C4-2B (cell line): ENCODE measurements around the gene PCDHA4.
"Not testable (repeated sequence)": the region's sequence is repeated elsewhere in the genome, so short reads cannot be mapped to it uniquely, and the experiment has no call there.

Experiments used
- H3K27ac ChIP-seq: fragments of 450-650 bp; 2 replicates; pipeline ENCODE4 v1.5.1; 2017
- ZFX ChIP-seq: fragments of 450-650 bp; IDR thresholded peaks from 2 replicates; pipeline ENCODE4 v1.6.1; 2017
- TF ChIP-seq, protein P1 (sequence below): fragments of 450-650 bp; conservative IDR thresholded peaks from 2 replicates; pipeline ENCODE4 v1.5.1; 2017; ENCODE audit warnings: mild to moderate bottlenecking

PCDHA4 gene

DNA sequence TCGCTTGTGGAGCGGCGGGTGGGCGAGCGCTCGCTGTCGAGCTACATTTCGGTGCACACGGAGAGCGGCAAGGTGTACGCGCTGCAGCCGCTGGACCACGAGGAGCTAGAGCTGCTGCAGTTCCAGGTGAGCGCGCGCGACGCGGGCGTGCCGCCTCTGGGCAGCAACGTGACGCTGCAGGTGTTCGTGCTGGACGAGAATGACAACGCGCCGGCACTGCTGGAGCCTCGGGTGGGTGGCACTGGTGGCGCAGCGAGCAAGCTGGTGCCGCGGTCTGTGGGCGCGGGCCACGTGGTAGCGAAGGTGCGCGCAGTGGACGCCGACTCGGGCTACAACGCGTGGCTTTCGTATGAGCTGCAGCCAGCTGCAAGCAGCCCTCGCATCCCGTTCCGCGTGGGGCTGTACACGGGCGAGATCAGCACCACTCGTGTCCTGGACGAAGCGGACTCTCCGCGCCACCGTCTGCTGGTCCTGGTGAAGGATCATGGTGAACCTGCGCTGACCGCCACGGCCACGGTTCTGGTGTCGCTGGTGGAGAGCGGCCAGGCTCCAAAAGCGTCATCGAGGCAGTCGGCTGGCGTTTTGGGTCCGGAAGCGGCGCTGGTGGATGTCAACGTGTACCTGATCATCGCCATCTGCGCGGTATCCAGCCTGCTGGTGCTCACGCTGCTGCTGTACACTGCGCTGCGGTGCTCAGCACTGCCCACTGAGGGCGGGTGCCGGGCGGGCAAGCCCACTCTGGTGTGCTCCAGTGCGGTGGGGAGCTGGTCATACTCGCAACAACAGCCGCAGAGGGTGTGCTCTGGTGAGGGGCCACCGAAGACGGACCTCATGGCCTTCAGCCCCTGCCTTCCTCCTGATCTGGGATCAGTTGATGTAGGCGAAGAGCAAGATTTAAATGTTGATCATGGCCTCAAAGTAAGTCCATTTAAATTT, 36.2 kb downstream of the PCDHA4 start:
- no peak overlapping the region for H3K27ac ChIP-seq

DNA sequence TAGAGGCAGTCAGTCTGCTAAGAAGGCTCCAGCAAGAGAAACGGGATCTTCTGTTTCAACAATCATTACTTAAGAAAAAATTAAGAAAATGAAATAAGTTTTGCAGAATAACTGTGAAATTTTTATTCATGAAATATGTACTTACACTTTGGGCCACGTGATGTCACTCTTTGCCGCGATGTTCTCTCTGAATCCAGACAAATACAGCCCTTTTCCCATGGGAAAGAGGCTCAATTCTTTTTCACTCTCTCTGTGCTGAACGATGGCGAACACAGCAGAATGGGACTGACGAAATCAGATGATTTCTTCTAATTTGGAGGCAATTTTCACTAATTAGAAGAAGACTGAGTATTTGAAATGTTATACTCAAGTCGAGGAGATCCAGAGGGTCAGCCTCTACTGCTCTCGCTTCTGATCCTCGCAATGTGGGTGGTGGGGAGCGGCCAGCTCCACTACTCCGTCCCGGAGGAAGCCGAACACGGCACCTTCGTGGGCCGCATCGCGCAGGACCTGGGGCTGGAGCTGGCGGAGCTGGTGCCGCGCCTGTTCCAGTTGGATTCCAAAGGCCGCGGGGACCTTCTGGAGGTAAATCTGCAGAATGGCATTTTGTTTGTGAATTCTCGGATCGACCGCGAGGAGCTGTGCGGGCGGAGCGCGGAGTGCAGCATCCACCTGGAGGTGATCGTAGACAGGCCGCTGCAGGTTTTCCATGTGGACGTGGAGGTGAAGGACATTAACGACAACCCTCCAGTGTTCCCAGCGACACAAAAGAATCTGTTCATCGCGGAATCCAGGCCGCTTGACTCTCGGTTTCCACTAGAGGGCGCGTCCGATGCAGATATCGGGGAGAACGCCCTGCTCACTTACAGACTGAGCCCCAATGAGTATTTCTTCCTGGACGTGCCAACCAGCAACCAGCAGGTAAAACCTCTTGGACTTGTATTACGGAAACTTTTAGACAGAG, 41.6 kb downstream of the PCDHA4 start, which contains the start of gene PCDHA9:
PCDHA9 (plus strand) TSS at position 244 of the 964 bp plus-strand sequence; CDS start at position 358, 114 bp downstream.
- TF ChIP-seq, protein P1, sequence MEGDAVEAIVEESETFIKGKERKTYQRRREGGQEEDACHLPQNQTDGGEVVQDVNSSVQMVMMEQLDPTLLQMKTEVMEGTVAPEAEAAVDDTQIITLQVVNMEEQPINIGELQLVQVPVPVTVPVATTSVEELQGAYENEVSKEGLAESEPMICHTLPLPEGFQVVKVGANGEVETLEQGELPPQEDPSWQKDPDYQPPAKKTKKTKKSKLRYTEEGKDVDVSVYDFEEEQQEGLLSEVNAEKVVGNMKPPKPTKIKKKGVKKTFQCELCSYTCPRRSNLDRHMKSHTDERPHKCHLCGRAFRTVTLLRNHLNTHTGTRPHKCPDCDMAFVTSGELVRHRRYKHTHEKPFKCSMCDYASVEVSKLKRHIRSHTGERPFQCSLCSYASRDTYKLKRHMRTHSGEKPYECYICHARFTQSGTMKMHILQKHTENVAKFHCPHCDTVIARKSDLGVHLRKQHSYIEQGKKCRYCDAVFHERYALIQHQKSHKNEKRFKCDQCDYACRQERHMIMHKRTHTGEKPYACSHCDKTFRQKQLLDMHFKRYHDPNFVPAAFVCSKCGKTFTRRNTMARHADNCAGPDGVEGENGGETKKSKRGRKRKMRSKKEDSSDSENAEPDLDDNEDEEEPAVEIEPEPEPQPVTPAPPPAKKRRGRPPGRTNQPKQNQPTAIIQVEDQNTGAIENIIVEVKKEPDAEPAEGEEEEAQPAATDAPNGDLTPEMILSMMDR: peak; percentile 58
- not testable (repeated sequence) for H3K27ac ChIP-seq

More for the DNA sequence above, 36.2 kb downstream of the PCDHA4 start:
- TF ChIP-seq ZFX: no peak
- TF ChIP-seq, protein P1: no peak

DNA sequence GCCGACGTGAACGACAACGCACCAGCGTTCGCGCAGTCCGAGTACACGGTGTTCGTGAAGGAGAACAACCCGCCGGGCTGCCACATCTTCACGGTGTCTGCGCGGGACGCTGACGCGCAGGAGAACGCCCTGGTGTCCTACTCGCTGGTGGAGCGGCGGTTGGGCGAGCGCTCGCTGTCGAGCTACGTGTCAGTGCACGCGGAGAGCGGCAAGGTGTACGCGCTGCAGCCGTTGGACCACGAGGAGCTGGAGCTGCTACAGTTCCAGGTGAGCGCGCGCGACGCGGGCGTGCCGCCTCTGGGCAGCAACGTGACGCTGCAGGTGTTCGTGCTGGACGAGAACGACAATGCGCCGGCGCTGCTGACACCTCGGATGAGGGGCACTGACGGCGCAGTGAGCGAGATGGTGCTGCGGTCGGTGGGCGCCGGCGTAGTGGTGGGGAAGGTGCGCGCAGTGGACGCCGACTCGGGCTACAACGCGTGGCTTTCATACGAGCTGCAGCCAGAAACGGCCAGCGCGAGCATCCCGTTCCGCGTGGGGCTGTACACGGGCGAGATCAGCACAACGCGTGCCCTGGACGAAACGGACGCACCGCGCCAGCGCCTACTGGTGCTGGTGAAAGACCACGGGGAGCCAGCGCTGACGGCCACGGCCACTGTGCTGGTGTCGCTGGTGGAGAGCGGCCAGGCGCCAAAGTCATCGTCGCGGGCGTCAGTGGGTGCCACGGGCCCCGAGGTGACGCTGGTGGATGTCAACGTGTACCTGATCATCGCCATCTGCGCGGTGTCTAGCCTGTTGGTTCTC, 43.2 kb downstream of the PCDHA4 start:
- H3K27ac ChIP-seq: not testable (repeated sequence)

DNA sequence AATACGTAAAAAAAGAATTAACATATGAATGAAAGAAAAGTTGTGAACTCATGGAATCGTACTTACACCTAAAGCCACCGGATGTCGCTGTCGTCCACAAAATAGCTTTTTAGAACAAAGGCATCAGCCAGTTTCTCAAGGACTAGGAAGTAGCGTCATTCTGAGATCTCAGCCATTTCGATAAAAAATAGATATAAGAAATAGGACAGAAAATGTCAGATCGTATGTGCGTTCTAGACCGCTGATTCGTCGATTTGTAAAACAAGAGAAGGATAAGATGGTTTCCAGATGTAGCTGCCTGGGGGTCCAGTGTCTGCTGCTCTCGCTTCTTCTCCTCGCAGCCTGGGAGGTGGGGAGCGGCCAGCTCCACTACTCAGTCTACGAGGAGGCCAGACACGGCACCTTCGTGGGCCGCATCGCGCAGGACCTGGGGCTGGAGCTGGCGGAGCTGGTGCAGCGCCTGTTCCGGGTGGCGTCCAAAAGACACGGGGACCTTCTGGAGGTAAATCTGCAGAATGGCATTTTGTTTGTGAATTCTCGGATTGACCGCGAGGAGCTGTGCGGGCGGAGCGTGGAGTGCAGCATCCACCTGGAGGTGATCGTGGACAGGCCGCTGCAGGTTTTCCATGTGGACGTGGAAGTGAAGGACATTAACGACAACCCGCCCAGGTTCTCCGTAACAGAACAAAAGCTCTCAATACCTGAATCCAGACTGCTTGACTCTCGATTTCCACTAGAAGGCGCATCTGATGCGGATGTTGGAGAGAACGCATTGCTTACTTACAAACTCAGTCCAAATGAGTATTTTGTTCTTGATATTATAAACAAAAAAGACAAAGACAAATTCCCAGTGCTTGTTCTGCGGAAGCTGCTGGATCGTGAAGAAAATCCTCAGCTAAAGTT, 49.2 kb downstream of the PCDHA4 start, which contains the start of gene PCDHA10:
PCDHA10 (plus strand) TSS at position 126 of the 903 bp plus-strand sequence; CDS start at position 278, 152 bp downstream.
- TF ChIP-seq, protein P1: peak; percentile 56
- no peak for TF ChIP-seq ZFX
- no peak within 1 kb of the TSS for H3K27ac ChIP-seq

DNA sequence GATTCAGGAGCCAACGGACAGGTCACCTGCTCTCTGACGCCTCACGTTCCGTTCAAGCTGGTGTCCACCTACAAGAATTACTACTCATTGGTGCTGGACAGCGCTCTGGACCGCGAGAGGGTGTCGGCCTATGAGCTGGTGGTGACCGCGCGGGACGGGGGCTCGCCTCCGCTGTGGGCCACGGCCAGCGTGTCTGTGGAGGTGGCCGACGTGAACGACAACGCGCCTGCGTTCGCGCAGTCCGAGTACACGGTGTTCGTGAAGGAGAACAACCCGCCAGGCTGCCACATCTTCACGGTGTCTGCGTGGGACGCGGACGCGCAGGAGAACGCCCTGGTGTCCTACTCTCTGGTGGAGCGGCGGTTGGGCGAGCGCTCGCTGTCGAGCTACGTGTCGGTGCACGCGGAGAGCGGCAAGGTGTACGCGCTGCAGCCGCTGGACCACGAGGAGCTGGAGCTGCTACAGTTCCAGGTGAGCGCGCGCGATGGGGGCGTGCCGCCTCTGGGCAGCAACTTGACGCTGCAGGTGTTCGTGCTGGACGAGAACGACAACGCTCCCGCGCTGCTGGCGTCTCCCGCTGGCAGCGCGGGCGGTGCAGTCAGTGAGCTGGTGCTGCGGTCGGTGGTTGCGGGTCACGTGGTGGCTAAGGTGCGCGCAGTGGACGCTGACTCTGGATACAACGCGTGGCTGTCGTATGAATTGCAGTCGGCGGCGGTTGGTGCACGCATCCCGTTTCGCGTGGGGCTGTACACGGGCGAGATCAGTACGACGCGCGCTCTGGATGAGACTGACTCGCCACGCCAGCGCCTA, 50.5 kb downstream of the PCDHA4 start:
- TF ChIP-seq, protein P1: no peak
- TF ChIP-seq ZFX: no peak
- H3K27ac ChIP-seq: no peak overlapping the region

DNA sequence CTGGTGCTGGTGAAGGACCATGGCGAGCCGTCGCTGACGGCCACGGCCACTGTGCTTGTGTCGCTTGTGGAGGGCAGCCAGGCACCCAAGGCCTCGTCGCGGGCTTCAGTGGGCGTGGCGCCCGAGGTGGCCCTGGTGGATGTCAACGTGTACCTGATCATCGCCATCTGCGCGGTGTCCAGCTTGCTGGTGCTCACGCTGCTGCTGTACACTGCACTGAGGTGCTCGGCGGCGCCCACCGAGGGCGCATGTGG, 51.0 kb downstream of the PCDHA4 start:
- no peak for TF ChIP-seq ZFX
- TF ChIP-seq, protein P1: no peak
- H3K27ac ChIP-seq: no peak overlapping the region
